Bone marrow (tissue), 2 donors: ENCODE results near the gene ARGLU1.

Experiments
- DNase-seq, 2 donors: peaks; one replicate each; lab custom pipeline; 2025; lab: John Stamatoyannopoulos, UW

ARGLU1 gene

DNA sequence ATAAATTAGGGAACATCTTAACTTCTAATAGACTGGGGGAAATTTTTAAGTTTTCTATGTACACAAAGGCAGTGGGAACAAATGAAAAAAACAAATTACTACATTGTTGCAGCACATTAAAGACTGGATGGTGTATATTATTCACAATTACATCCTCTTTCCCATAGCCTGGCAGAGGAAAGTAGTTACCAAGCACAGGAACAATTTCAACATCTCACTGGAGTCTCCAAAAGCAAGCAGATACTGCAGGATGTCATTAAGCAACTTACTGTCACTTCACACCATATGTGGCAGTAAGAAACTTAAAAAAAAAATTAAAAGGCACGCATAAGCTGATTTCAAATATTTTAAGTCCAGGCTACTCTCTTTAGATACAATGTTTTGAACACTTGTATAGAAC lies 26.1 kb downstream of the ARGLU1 start:
- no peak for DNase-seq

DNA sequence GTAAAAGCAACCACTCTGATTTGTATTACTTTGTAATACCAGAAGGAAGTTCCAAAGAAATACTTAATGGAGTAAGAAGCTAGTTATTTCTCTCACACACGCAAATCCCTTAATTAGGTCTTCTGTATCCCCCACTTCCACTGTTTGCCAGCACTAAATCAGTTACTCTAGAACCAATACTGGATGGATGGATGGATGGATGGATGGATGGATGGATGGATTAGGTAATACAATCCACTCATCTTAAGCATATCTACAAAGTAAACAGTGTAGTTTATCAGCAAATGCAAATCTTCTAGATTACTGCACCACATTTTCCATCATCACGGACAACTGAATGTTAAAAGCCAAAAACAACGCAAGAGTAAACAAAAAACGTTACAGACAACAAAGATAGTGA lies 27.3 kb downstream of the ARGLU1 start:
- no peak for DNase-seq

DNA sequence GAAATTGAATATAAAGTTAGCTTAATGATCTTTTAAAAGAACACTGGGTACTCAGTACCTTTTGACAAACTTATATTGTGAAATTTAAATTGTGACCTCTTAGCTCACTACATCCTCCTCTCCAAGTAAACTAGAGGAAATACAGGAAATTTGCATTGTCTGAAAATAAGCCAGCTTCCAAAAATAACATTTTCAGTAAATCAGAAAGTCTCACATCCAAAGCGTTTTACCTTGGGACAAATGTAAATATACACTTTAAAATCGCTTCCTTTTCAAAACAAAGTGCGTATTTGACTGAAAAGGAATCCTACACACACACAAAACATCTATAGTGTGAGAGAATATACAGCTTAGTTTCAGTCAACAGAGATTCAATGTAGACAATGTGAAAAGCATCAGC lies 30.4 kb downstream of the ARGLU1 start:
- DNase-seq = no peak

DNA sequence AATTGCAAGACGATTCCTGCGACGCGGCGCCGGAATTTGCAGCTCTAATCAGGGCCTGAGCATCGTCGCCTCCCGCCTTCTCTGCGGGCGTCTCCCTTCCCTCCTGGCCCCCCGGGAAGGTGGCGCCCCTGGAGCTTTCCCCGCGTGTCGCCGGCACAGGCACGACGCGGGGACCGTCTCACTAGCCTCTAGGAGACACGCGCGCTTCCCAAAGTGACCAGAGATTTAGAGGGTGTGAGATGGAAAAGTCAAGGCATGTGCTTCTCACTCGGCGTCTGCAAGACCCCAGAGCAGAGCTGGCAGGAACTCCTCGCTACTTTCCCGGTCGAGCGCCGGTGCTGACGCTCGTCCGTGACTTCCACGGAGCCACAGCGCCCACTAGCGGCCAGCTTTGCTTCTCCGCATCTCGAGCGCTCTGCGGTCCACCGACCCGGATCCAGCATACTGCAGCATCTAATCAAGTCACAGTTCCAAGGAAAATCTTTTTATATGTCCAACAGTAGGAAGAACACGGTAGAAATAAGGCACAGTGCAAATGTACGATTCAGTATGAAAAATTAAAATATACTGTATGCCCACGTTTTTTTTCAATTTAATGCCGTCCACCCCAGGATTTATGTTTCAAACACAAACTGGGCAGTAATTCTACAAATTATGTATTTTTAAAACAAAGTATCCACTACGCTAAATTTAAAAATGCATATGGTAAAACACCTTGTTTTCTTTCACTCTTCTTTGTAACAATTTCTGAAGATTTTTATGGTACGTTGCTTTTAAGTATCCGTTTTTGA lies 31.5 kb downstream of the ARGLU1 start:
- DNase-seq = peak; percentile 56 to 76

DNA sequence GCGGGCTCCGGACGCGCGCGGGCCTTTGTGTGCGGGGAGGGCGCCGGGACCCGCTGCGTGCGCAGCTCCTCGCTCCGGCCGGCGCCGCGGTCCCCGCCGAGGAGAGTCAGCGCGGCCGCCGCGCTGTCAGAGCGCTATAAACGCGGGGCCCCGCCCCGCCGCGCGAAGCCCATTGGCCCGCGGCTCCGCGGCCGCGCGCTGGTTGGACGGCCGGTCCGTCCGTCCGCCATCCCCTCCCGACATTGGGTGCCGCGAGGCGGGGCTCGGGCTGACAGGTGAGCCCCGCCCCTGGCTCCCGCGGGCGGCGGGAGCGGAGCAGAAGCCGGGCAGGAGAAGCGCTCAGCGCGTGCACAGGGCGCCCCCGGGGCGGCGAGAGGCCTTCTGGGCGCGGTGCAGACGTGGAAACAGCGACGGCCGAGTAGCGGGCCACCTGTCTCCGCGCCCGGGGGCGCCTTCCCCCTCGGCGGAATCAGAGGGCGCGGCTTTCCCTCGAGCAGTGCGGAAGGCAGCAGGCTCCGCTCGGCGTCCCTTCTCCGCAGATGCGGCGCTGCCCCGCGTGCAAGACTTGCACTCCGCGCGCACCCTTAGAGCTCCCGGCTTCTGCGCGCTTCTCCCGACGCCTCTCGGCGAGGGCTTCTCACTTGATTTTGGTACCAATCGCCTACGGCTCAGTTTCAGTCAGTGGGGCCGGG lies 32.2 kb downstream of the ARGLU1 start, which contains the start of gene EFNB2:
EFNB2 (minus strand) TSS at position 111 of the 692 bp plus-strand sequence. CDS start 698 bp downstream, outside the sequence.
- peak in 1 of 2 donors; percentile 60 for DNase-seq

DNA sequence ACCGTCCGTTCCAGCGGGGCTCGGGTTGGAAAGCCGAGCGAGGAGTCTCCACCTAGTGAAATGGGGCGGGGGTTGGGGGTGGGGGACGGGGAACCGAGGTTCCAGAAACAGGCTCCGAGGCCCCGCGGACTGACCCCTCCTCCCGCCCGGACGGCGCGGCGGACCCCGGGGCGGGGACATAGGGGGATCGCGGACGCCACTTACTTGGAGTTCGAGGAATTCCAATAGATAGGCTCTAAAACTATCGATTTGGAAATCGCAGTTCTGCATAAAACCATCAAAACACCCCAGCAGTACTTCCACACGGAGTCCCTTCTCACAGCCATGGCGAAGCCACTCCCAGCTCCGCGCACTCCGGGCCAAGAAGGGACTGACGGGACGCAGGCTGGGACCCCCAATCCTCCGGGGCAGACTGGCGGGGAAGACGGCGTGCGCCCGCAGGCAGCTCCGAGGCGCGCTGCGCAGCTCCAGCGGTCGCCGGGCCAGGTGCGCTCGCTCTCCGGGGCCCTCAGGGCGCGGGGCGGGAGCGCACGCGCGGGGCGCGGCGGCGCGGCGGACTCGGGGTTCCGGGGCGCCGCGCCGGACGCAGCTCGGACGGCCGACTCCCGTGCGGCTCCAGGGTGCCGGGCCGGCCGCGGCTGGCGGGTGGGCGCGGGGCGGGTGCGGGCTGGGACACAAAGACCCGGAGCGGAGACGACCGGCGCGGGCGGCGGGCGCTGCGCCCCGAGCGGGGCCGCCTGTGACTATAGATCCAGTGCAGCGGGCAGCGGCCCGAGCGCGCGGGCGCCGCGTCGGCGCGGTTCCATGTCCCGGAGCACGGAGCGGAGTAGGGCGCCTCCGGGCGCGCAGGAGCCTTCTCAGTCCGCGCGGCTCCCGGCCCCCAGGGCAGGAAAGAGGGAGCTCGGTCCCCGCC lies 33.0 kb downstream of the ARGLU1 start:
- no peak for DNase-seq

DNA sequence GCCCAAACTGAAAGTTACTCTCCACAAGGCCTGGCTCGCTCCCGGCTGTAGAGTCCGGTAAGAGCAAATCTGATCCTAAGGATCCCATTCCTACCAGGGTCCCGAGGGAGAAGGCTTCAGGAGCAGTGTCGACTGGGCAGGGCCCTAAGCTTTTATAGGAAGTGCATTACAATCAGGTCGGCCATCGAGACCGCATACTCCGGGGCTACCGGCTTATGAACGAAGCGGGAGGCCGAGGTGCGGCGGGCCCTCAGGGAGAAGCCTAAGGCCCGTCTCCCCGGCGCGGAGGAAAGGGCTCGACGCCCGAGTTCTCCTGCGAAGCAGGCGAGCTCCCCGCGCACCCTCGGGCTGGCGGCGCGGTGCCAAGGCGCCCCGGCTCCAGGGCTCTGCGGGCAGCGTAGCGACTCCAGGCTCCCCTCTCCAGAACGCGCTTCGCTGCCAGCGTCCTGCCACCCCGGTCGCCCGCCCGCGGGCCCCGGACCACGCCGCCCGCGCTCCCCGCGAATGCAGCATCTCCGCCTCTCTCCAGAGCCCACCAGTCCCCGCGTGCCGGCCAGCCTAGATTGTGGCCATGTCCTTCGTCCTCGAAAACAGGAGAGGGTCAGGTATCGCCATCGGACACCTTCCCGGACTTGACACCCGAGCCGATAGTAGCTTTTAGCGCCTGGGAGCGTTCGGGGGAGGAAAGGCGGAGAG lies 33.8 kb downstream of the ARGLU1 start:
- peak in 1 of 2 donors; percentile 23 for DNase-seq

DNA sequence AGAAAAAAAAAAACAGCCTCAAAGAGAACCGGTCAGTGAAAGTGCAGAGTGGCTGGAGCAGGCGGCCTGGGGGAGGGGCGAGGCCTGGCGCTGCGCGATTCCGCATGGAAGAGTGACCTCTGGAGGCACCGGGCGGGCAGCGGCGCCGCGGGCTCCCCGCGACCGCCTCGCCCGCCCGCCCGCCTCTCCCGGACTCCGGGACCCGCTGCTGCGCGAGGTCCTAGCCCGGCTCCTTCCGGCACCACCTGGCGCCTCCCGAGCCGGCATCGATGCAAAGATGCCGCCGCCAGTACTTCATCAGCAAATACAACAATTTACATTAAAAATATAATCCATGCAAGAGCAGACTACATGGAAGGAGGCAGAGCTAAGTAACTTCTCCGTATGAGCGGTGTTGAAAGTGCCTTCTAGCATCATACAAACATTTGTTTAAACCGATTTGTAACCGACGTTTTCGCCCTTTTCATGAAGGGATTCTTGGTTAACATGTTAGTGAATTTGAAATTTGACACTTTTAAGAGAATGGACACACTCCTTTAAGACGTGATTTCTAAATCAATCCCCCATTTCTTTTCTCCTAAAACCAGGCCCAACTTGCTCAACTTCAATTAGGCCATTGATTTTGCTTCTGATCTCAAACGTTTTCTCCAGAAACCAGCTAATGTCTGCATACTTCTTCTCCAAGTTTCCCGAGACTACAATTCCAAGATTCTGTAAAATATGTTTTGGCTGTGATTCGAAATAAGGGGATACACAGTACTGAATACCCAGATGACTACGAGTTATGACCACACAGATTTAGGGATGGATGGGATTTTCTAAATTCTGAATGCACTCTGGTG lies 34.6 kb downstream of the ARGLU1 start:
- peak in 1 of 2 donors; percentile 4 for DNase-seq

DNA sequence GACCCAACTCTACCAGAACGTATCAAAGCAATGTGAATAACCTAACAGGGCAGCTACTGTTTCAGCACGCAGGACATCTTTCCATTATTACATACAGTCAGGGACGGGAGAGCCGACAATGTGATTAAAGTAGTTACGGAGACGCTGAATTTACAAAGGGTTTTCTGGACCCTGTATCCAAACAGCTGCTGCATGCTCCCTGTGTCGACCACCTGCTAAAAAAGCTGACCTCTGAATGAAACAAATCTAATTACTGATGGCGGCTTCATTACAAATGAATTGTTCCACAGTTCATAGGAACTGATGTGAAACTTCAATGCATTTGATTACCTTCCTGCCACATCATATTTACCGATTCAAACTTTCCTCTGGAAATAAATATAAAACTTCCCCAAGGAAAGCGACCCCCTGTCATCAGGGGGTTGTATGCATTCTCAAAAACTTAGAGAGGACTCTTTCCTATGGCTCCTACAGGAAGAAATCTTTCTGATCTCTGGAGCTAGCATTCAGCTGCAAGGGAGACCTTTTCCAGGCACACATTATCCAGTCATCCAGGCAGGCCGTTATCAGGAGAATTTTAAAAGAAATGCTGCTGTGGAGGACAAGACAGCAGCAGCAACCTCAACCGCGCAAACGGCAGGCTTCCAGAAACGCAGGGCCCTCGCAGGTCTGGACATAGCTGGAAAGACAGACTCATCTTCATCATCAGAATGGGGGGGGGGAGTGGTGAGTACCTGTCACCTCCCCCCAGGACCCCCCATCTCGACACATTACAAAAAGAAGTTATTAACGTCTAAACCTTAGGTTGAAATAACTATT lies 35.6 kb downstream of the ARGLU1 start:
- DNase-seq = no peak

DNA sequence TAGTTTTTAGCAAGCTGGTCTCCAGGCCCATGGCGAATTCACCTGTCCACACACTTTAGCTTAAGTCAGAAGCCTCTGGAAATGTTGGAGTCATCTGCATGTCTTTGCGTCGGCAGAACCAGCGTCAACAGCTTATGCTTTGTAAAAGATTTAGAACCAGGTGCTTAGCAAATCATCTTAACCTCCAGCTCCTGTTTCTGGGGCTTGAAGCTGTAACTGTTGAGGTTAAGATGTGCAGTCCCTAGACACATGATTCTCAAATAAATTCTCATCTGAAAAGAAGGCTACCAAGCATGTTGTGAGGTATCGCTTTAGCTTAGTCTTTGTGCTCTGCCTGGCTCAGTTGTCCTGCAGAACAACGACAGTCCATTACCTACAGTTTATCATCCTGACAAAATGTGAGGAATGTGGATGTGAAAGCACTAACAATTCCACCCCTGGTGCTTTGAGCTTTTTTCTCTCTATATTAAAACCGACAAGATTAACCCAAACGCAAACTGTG lies 36.9 kb downstream of the ARGLU1 start:
- DNase-seq = no peak

DNA sequence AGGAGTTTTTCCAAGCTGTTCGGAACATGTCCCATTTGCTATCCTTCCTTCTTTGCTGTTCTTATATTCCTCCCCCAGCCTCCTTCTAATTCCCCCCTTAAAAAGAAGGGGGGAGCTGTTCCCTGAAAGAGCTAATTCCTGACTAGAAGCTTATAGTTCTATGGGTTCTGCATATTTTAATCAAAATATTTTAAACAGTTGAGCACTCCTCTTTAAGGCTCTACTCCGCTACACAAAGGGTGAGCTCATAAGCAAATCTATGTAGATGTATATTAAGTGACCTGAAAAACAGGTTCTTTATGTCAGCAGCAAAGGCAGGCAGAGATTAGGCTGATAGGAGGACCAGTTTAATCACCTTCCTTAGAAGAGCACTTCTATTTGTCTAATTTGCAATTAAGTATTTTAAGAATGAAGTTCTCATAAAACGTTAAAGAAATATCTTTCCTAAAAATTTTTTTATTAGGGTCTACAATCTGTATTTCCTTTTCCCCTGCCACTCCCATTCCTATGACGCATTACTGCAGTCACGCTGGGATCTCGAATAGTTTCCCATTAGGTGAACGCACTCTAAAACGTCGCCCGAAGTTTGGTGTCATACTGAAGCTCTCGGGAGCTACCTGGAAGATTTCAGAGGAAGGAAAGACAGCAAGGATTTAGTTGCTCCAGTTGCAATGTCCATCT lies 37.6 kb downstream of the ARGLU1 start:
- no peak for DNase-seq

DNA sequence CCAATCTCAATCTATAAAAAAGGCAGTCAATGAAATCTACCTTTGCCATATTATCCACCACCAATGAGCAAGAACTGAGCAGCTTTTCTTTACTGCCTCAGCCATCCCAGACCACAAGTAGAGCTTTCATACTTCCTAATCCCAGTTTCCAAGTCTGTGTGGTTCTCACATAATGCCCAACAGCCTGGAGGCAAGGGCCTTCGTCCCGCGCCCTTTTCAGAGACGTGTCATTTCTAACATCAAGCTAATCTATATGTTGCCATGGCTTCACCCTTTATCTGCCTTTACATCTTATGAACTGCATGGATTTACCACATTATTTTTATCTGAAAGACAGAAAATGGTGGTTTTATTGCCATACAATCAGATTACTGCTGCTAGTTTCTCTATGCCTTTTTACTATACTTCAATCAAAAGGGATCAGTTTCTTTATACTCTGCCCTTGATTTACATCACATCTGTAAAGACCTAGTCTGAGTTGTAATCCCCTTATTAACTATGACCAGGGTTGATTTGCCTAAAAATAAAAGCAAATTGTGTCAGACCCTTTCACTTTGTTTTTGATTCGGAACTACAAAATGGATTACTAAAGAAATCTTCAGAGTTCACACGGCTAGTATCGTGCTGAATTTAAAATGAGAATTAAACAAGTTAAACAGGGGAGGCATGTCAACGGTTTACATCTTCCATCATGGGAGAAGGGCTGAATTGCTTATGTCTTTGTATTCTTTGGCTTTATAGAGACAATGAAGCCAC lies 38.3 kb downstream of the ARGLU1 start:
- DNase-seq = no peak

DNA sequence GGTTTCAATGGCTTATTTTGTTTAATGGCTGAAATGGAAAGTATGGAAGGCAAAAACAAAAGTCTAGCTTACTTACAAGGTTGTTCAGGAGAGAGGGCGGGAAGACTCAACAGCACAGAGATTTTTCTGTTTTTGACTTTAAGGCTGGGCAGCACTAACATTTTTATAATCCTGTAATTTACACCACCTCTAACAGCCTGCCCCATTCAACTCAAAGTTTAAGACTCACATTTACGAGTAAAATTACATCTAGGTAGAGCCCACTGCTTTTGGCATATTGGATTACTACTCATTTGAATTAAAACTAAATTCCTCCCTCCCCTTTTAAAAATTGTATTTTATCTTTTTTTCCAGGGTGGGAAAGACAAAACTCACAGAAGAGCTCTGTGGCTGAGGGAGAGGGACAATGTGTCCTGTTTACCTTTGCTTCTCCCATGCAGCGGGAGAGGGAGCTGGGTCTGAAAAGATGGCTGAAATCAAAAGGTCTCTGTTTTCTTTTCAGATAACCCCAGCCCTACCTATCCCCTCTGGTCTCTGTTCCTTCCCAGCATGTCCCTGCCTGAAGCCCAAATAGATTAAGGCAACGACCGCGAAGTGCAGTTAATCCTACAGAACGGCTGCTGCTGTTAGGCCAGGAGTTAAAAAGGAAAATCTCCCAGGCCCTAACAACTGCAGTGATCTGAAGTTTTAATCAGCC lies 39.1 kb downstream of the ARGLU1 start:
- no peak for DNase-seq

DNA sequence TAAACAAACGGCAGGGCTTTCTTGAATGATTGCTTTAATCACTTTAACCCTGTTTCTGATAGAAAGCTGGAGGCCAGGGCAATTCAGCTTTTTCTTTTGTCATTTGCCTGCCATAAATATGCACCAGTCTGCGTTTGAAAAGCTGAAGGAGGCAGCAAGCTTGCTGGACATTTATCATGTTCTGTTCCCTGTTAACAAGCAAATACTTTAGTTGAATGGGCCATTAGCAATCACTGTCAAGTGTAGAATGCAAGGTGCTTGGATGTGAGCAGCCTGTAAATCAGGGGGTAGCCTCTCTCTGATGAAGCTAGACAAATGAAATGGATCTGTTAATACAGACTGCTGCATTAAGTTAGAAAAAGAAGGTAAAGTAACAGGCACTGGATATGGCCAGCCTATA lies 40.1 kb downstream of the ARGLU1 start:
- no peak for DNase-seq

DNA sequence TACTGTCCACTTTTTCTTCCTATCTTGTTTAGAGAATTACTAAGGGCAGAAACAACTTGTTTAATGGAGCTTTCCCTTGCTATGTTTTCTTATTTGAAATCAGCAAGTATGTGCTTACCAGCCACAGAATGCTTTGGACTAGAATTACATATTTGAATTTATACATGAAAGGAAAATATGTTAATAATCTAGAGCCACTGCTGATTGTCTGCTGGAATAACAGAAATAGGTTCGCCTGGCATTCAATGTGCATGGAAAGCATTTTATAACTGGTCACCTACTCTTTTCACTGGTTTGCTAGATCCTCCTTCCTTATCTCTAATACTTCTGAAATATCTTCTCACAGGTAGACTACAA lies 40.5 kb downstream of the ARGLU1 start:
- DNase-seq = no peak

DNA sequence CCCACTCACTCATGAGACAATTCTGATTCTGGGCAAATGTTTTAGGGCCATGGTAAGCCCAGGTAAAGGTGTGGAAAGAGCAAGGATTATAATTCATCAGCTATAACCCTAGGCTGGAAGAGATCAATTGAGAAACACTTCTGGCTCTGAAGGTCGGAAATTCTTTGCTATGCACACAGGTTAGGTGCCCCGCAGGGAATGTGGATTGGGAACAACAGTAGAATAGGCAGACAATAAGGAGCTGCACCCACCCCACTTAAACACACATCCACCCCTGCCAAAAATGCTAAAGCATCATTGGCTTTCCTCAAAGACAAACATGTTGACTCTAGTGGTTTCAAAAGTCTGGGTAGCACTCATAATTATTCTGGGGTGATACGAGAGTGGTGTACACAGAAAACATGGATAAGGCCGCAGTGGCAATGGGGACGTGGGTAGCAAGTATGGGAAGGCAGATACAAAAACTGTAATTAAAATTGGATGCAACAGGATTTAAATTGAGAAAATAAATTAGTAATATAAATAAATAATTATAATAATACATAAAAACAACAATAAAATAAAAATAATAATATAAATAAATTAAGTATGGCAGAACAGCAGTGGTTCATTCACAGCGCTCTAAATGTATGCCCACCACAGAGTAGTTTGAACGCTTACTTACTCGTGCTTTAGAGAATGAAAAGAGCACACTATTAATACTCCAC lies 41.0 kb downstream of the ARGLU1 start:
- no peak for DNase-seq

DNA sequence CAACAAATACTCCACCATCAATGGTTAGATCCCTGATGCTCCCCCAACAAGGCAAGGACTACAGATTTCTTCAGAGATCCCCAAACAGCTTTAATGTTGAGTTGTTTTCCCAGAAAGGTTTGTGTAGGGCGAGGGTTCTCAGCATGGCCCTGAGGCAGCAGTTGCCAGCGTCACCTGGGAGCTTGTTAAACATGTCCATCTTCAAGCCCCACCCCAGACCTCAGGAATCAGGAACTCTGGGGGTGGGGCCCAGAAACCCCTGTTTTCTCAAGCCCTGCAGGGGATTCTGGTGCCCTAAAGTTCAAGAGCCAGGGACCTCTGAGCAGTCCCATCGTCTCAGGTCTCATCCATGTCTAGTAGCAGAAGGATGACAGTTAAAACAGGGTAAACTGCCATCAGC lies 42.1 kb downstream of the ARGLU1 start:
- DNase-seq = no peak
